BE2C (cell line): Measurements from ENCODE around the gene IRF2BPL.

ENCODE experiments used
- DNase-seq: peaks from one replicate; pipeline ENCODE4 v3.0.0-alpha.2; 2020
- H3K27me3 ChIP-seq: fragments of 250-450 bp; sonication (Bioruptor Pico); 2 replicates; pipeline ENCODE4 v1.5.1; 2020; ENCODE audit warnings: mild to moderate bottlenecking
- H3K36me3 ChIP-seq: fragments of 250-450 bp; sonication (Bioruptor Pico); 2 replicates; pipeline ENCODE4 v1.5.1; 2020; ENCODE audit warnings: mild to moderate bottlenecking
- H3K4me1 ChIP-seq: fragments of 250-450 bp; sonication (Bioruptor Pico); 2 replicates; pipeline ENCODE4 v1.5.1; 2020
- H3K4me3 ChIP-seq: 2 replicates; pipeline ENCODE4 v1.5.1; 2011; ENCODE audit warnings: low read depth, low read length
- H3K9me3 ChIP-seq: fragments of 250-450 bp; sonication (Bioruptor Pico); 2 replicates; pipeline ENCODE4 v1.5.1; 2020
- TF ChIP-seq, protein P1 (sequence below): IDR thresholded peaks from 2 replicates; pipeline ENCODE4 v1.5.1; 2012; ENCODE audit warnings: mild to moderate bottlenecking, low read depth, low read length

The IRF2BPL gene

DNA sequence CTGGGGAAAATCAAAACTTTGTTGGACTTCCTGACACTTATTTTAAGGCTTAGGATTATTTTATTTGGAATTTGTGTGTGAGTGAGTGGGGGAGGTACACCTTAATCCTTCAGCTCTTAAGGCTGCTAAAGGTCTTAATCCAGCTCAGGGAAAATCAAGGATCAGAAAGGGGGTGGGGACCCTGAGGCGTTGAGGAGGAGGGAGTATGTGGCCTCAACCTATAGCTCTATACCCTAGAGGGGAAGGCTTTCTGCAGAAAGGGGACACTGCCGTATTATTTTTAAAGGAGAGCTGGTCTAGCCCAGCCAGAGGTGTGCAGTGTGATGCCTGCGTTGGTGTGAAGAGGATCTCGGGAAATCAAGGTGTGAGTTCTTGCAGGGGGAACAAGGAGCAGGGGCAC lies 20.0 kb downstream of the IRF2BPL start:
- Histone ChIP-seq H3K4me3 (no peak overlapping the region), H3K27me3 (no peaks in the 10 kb centered on the region), H3K9me3 (no peaks in the 10 kb centered on the region), H3K36me3 (no peaks in the 10 kb centered on the region), H3K4me1 (peaks cover 4% of the 10 kb centered on the region; the same call in 1 of the 2 replicates)
- no peak for DNase-seq
- TF ChIP-seq, protein P1, sequence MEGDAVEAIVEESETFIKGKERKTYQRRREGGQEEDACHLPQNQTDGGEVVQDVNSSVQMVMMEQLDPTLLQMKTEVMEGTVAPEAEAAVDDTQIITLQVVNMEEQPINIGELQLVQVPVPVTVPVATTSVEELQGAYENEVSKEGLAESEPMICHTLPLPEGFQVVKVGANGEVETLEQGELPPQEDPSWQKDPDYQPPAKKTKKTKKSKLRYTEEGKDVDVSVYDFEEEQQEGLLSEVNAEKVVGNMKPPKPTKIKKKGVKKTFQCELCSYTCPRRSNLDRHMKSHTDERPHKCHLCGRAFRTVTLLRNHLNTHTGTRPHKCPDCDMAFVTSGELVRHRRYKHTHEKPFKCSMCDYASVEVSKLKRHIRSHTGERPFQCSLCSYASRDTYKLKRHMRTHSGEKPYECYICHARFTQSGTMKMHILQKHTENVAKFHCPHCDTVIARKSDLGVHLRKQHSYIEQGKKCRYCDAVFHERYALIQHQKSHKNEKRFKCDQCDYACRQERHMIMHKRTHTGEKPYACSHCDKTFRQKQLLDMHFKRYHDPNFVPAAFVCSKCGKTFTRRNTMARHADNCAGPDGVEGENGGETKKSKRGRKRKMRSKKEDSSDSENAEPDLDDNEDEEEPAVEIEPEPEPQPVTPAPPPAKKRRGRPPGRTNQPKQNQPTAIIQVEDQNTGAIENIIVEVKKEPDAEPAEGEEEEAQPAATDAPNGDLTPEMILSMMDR: no peak

DNA sequence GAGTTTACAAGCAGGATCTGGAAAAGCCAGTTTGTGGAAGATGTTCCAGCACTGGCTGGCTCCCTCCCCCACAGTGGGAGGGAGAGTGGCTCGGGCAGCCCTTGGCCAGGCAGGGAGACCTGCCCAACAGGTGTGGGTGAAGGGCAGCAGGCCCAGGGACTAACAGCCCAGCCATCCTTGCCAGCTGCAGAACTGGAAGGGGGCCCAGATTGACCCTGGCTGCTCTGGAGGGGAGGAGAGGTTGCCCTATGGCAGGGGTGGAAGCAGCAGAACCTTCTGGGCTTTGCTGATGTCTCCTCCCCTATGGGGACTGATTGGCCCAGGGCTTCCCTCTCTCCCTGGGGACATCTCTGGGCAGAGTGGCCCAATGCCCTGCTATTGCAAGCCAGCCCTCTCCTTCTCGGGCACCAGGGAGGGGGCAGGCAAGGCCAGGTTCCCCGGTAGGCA lies 20.5 kb downstream of the IRF2BPL start:
- Histone ChIP-seq H3K9me3 (no peaks in the 10 kb centered on the region), H3K4me1 (peaks cover 4% of the 10 kb centered on the region; the same call in 1 of the 2 replicates), H3K4me3 (no peak overlapping the region), H3K36me3 (no peaks in the 10 kb centered on the region), H3K27me3 (no peaks in the 10 kb centered on the region)
- no peak for DNase-seq
- TF ChIP-seq, protein P1: no peak

DNA sequence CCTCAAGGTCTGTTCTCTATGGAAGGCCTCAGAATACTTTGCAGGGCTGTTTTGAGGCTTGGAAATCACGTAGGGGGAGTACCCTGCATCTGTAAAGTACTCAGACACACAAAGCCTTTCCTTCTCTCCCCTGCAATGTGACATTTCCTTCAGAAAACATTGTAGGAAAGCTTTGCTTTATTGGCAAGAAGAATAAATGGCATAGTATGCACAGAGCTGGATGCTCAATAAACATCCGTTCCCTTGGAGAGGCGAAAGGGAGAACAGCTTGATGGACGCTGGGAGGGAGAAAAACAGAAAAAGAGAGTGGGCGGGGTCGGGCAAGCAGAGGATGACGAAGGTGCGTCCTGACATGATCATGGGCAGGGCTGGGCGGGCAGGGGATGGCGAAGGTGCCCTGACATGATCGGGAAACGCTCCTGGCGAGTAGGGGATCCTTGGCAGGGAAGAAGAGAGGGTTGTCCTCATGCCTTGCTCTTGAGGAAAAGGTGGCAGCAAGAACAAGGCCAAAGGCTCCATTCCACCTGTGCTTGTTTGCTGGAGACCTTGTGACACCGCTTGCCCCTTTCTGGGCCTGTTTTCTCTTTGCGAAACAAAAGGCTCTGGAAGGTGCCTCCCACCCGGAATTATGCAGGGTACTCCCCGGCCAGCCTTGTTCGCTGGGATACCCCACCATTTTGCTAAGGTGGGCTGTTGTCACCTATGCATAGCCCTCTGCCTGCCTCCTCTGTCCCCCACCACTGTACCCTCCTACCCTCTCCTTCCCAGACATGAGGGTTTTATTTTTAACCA lies 21.1 kb downstream of the IRF2BPL start:
- no peaks in the 10 kb centered on the region for H3K27me3 ChIP-seq
- TF ChIP-seq, protein P1: no peak
- no peak overlapping the region for H3K4me3 ChIP-seq
- no peaks in the 10 kb centered on the region for H3K9me3 ChIP-seq
- no peak for DNase-seq
- H3K36me3 ChIP-seq: no peaks in the 10 kb centered on the region
- H3K4me1 ChIP-seq: peaks cover 4% of the 10 kb centered on the region; the same call in 1 of the 2 replicates

DNA sequence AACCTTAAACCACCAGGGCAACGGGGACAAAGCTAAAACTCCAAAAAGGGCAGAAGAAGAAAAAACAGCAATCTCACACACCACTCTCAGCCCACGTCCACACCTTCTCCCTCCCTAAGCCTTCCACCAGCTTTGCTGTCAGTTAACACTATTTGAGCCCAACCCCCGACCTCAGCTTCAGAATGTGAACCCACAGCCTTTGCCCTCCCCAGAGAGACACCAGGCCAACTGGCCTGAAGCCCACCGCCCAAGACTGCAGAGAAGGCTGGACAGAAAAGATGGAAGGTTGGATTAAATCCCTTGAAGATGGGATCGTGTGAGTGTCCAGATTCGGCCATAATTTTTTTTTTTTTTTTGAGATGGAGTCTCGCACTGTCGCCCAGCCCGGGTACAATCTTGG lies 22.4 kb downstream of the IRF2BPL start:
- TF ChIP-seq, protein P1: no peak
- DNase-seq: no peak
- H3K9me3 ChIP-seq: no peaks in the 10 kb centered on the region
- H3K4me1 ChIP-seq: peaks cover 4% of the 10 kb centered on the region; the same call in 1 of the 2 replicates
- H3K27me3 ChIP-seq: no peaks in the 10 kb centered on the region
- no peak overlapping the region for H3K4me3 ChIP-seq
- no peaks in the 10 kb centered on the region for H3K36me3 ChIP-seq

DNA sequence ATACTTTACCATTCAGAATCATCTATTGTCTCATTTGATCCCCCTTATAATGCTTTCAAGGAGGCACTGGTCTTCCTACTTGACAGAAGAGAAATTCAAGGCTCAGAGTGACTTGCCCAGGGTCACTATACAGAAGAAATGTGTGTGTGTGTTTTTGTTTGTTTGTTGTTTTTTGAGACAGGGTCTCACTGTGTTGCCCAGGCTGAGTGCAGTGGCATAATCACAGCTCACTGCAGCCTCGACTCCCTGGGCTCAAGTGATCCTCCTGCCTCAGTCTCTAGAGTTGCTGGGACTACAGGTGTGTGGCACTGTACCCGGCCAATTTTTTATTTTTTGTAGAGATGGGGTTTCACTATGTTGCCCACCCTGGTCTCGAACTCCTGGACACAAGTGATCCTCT lies 22.9 kb downstream of the IRF2BPL start:
- no peak for DNase-seq
- no peaks in the 10 kb centered on the region for H3K36me3 ChIP-seq
- H3K9me3 ChIP-seq: no peaks in the 10 kb centered on the region
- H3K27me3 ChIP-seq: no peaks in the 10 kb centered on the region
- H3K4me1 ChIP-seq: peaks cover 6% of the 10 kb centered on the region
- no peak overlapping the region for H3K4me3 ChIP-seq
- TF ChIP-seq, protein P1: no peak
